H1 (cell line): Measurements from ENCODE around the gene NEK11. TPM values are rescaled to one million over a fixed set of nuclear protein-coding genes. Genes with fewer than 3 reads are reported as not detected.

Experiments used
- CTCF ChIA-PET: fragments of 300-600 bp; sonication (Branson Sonifier 250); formaldehyde crosslinking; loops from one replicate; lab custom pipeline; 2021; ENCODE audit not compliant: partially characterized antibody; lab: Charles Lee
- POLR2A ChIA-PET: fragments of 300-600 bp; sonication (Branson Sonifier 250); formaldehyde crosslinking; loops from one replicate; lab custom pipeline; 2021; ENCODE audit warnings: inconsistent platforms; ENCODE audit not compliant: partially characterized antibody; lab: Charles Lee
- DNase-seq, 2 experiments: peaks; one replicate each; pipeline versions ENCODE4 v3.0.0 to v3.0.0-alpha.2; 2010 to 2022; ENCODE audit warnings: low spot score in 2 of 2, low read depth in 1 of 2, mixed read lengths in 1 of 2
- FAIRE-seq: peaks from 2 replicates; lab custom pipeline; 2011; peaks lifted over from hg19 to GRCh38; lab: Jason Lieb, UNC
- H2AFZ ChIP-seq: 2 replicates; pipeline ENCODE4 v1.8.1; 2012; ENCODE audit warnings: low read length, inconsistent platforms
- H2AK5ac ChIP-seq: 2 replicates; pipeline ENCODE4 v1.6.1; 2013; ENCODE audit warnings: low read depth, low read length
- H2BK120ac ChIP-seq: replicated peaks from 2 replicates; pipeline ENCODE3; 2013; ENCODE audit warnings: low read depth, low read length, inconsistent platforms
- H2BK12ac ChIP-seq: 2 replicates; pipeline ENCODE4 v1.6.1; 2013; ENCODE audit warnings: low read depth, low read length
- H2BK15ac ChIP-seq: 2 replicates; pipeline ENCODE4 v1.6.1; 2013; ENCODE audit warnings: low read length
- H2BK20ac ChIP-seq: 2 replicates; pipeline ENCODE4 v1.6.1; 2013; ENCODE audit warnings: low read length
- H2BK5ac ChIP-seq: 2 replicates; pipeline ENCODE4 v1.6.1; 2013; ENCODE audit warnings: low read depth, low read length
- H3K14ac ChIP-seq: 2 replicates; pipeline ENCODE4 v1.6.1; 2013; ENCODE audit warnings: inconsistent platforms; ENCODE audit not compliant: insufficient read length
- H3K18ac ChIP-seq: 2 replicates; pipeline ENCODE4 v1.6.1; 2013; ENCODE audit warnings: low read length; ENCODE audit errors: extremely low read depth
- H3K23ac ChIP-seq: 2 replicates; pipeline ENCODE4 v1.6.1; 2013; ENCODE audit warnings: inconsistent platforms; ENCODE audit not compliant: insufficient read length
- H3K23me2 ChIP-seq: 2 replicates; pipeline ENCODE4 v1.6.1; 2013; ENCODE audit warnings: low read depth, low read length
- H3K27ac ChIP-seq: 2 replicates; pipeline ENCODE4 v1.6.1; 2011; ENCODE audit warnings: low read depth, low read length, inconsistent platforms
- H3K27me3 ChIP-seq, 4 experiments: replicated peaks in 1 of 4; 1 replicate in 1 of 4; 2 replicates in 3 of 4; pipeline versions ENCODE4 v1.6.1 to v1.8.1; 2011 to 2013; ENCODE audit warnings: low read length in 3 of 4, mild to moderate bottlenecking in 3 of 4, inconsistent platforms in 2 of 4, mixed read lengths in 2 of 4, moderate library complexity in 1 of 4; ENCODE audit not compliant: control insufficient read depth in 3 of 4, insufficient read depth in 3 of 4; ENCODE audit errors: extremely low read depth in 1 of 4
- H3K36me3 ChIP-seq, 4 experiments: 2 replicates each; pipeline versions ENCODE4 v1.6.1 to v1.8.1; 2011 to 2013; ENCODE audit warnings: mild to moderate bottlenecking in 4 of 4, low read length in 3 of 4, moderate library complexity in 2 of 4, control low read depth in 1 of 4, inconsistent platforms in 1 of 4; ENCODE audit not compliant: insufficient read depth in 4 of 4, control insufficient read depth in 2 of 4
- H3K4ac ChIP-seq: replicated peaks from 2 replicates; pipeline ENCODE3; 2013; ENCODE audit warnings: low read length, low read depth, mixed read lengths, inconsistent platforms; ENCODE audit not compliant: insufficient read length
- H3K4me1 ChIP-seq, 4 experiments: replicated peaks in 1 of 4; 1 replicate in 1 of 4; 2 replicates in 3 of 4; pipeline versions ENCODE4 v1.6.1 to v1.8.1; 2011 to 2013; ENCODE audit warnings: low read length in 3 of 4, inconsistent platforms in 2 of 4, mixed read lengths in 1 of 4; ENCODE audit not compliant: insufficient read depth in 4 of 4, control insufficient read depth in 3 of 4
- H3K4me2 ChIP-seq, 2 experiments: 2 replicates each; pipeline versions ENCODE4 v1.6.1 to v1.8.1; 2011 to 2013; ENCODE audit warnings: low read depth in 2 of 2, low read length in 2 of 2, control low read depth in 1 of 2, inconsistent platforms in 1 of 2, mild to moderate bottlenecking in 1 of 2; ENCODE audit not compliant: insufficient read depth in 1 of 2
- H3K4me3 ChIP-seq, 4 experiments: fragments of 200-600, 300-600 bp in 1 of 4; sonication (generic), shearing (Covaris generic), sonication (Bioruptor Twin) in 1 of 4; 2 replicates each; pipeline versions ENCODE4 v1.5.1 to v1.8.1; 2011 to 2016; ENCODE audit warnings: low read length in 4 of 4, low read depth in 3 of 4, control low read depth in 2 of 4, inconsistent platforms in 2 of 4, mild to moderate bottlenecking in 2 of 4, mixed read lengths in 1 of 4, moderate library complexity in 1 of 4; ENCODE audit not compliant: insufficient read depth in 2 of 4; ENCODE audit errors: extremely low read depth in 1 of 4
- H3K56ac ChIP-seq: replicated peaks from 2 replicates; pipeline ENCODE3; 2013; ENCODE audit warnings: low read depth, mild to moderate bottlenecking, mixed read lengths, low read length, inconsistent platforms; ENCODE audit not compliant: insufficient read length
- H3K79me1 ChIP-seq: 2 replicates; pipeline ENCODE4 v1.6.1; 2013; ENCODE audit warnings: low read depth, low read length, control low read depth
- H3K79me2 ChIP-seq, 2 experiments: 2 replicates each; pipeline versions ENCODE4 v1.6.1 to v1.8.1; 2012 to 2013; ENCODE audit warnings: low read length in 2 of 2, mild to moderate bottlenecking in 2 of 2, inconsistent platforms in 1 of 2; ENCODE audit not compliant: insufficient read depth in 2 of 2, control insufficient read depth in 1 of 2
- H3K9ac ChIP-seq, 4 experiments: replicated peaks in 1 of 4; 1 replicate in 1 of 4; 2 replicates in 3 of 4; pipeline versions ENCODE4 v1.6.1 to v1.8.1; 2011 to 2013; ENCODE audit warnings: low read depth in 3 of 4, low read length in 3 of 4, control low read depth in 2 of 4, mild to moderate bottlenecking in 2 of 4, moderate library complexity in 2 of 4, inconsistent platforms in 1 of 4; ENCODE audit errors: extremely low read depth in 1 of 4
- H3K9me3 ChIP-seq, 2 experiments: 2 replicates each; pipeline versions ENCODE4 v1.6.1 to v1.8.1; 2012 to 2013; ENCODE audit warnings: mild to moderate bottlenecking in 2 of 2, moderate library complexity in 2 of 2, control low read depth in 1 of 2, inconsistent platforms in 1 of 2, low read depth in 1 of 2, low read length in 1 of 2, mixed read lengths in 1 of 2; ENCODE audit not compliant: insufficient read depth in 2 of 2
- H4K20me1 ChIP-seq, 2 experiments: replicated peaks in 1 of 2; 2 replicates each; pipeline versions ENCODE3 to v1.8.1; 2011 to 2013; ENCODE audit warnings: inconsistent platforms in 2 of 2, low read length in 2 of 2, mild to moderate bottlenecking in 1 of 2; ENCODE audit not compliant: insufficient read depth in 2 of 2, control insufficient read depth in 1 of 2
- H4K5ac ChIP-seq: 2 replicates; pipeline ENCODE4 v1.6.1; 2013; ENCODE audit warnings: low read length, low read depth, mixed read lengths, inconsistent platforms; ENCODE audit not compliant: insufficient read length
- H4K8ac ChIP-seq: 2 replicates; pipeline ENCODE4 v1.8.0; 2013; ENCODE audit warnings: mild to moderate bottlenecking, moderate library complexity, low read length, inconsistent platforms; ENCODE audit not compliant: insufficient read depth; ENCODE audit errors: extremely low read depth
- H4K91ac ChIP-seq: replicated peaks from 2 replicates; pipeline ENCODE3; 2013; ENCODE audit warnings: low read length, mixed read lengths, inconsistent platforms; ENCODE audit not compliant: insufficient read length
- BACH1 ChIP-seq: IDR thresholded peaks from 2 replicates; pipeline ENCODE4 v1.6.1; 2012; ENCODE audit warnings: low read length, improper control_type of control experiment
- CBX5 ChIP-seq: fragments of 300-800, 300-1000 bp; sonication (generic); IDR thresholded peaks from 2 replicates; pipeline ENCODE4 v1.7.1; 2016; ENCODE audit warnings: antibody characterized with exemption, low read length, low read depth
- CHD2 ChIP-seq: IDR thresholded peaks from 2 replicates; pipeline ENCODE4 v1.6.1; 2012; ENCODE audit warnings: low read length, improper control_type of control experiment
- EGR1 ChIP-seq: IDR thresholded peaks from 2 replicates; pipeline ENCODE4 v1.6.1; 2011; ENCODE audit warnings: low read depth, low read length, borderline replicate concordance
- HDAC6 ChIP-seq: IDR thresholded peaks from one replicate; pipeline ENCODE4 v1.7.1; 2012; ENCODE audit warnings: low read depth, mild to moderate bottlenecking, inconsistent platforms, low read length, moderate library complexity
- NANOG ChIP-seq: IDR thresholded peaks from 2 replicates; pipeline ENCODE4 v1.6.1; 2011; ENCODE audit warnings: low read length, low read depth, mild to moderate bottlenecking, inconsistent platforms; ENCODE audit not compliant: insufficient read depth, poor library complexity, severe bottlenecking
- NRF1 ChIP-seq: IDR thresholded peaks from 2 replicates; pipeline ENCODE4 v1.6.1; 2011; ENCODE audit warnings: mild to moderate bottlenecking, low read depth, low read length, improper control_type of control experiment
- SIN3A ChIP-seq, 2 experiments: IDR thresholded peaks in 1 of 2; conservative IDR thresholded peaks in 1 of 2; 2 replicates each; pipeline ENCODE4 v1.6.1; 2011 to 2012; ENCODE audit warnings: low read length in 2 of 2, improper control_type of control experiment in 1 of 2, low read depth in 1 of 2, mild to moderate bottlenecking in 1 of 2
- TCF12 ChIP-seq: IDR thresholded peaks from 2 replicates; pipeline ENCODE4 v1.6.1; 2011; ENCODE audit warnings: low read depth, mild to moderate bottlenecking, low read length
- YY1 ChIP-seq: IDR thresholded peaks from 2 replicates; pipeline ENCODE4 v1.6.1; 2011; ENCODE audit warnings: low read depth, mild to moderate bottlenecking, low read length
- polyA plus RNA-seq, 7 experiments: library from polyadenylated mRNA; depleted of rRNA in 3 of 7; stranded (reverse) in 5 of 7; unstranded in 2 of 7; fragments of >200 nt in 5 of 7; fragments of 200-250 nt in 2 of 7; gene quantifications; 1 replicate in 5 of 7; 2 replicates in 1 of 7; 4 replicates in 1 of 7; pipeline versions ENCODE4 v1.2.1 to v1.2.3, GENCODE V29; 2011 to 2013; ENCODE audit warnings: missing spikeins in 2 of 7, mixed read lengths in 2 of 7
- total RNA-seq: library from RNA; stranded (reverse); fragmentation: NEBNext Ultra II Directional; extraction: Animal tissue kit (Norgen Biotek cat#: 25700); gene quantifications from 2 replicates; pipeline ENCODE4 v1.2.1, GENCODE V29; 2021

NEK11 gene
- total and polyA plus RNA-seq, 2 of the 8 experiments (the other 6 are each of a cell fraction or from before 2014, with no cell fraction given) = 0.60 TPM; not detected in 1

- DNase-seq = no peak
- Histone ChIP-seq H3K27me3 (no peaks in the 10 kb centered on the region), H4K91ac (no peak overlapping the region), H2BK15ac (no peak overlapping the region), H3K9me3 (no peaks in the 10 kb centered on the region), H2BK5ac (no peak overlapping the region), H3K4me2 (no peak overlapping the region), H4K8ac (no peak overlapping the region), H3K27ac (no peak overlapping the region), H3K14ac (no peak overlapping the region), H3K4ac (no peak overlapping the region), H3K4me3 (no peak overlapping the region), H3K4me1 (peaks cover 0 to under 1% (median under 1%) of the 10 kb centered on the region in 4 experiments; a peak in 2 of 7 replicates), H3K23me2 (0 out of 2 replicates have a peak, but pooled peaks cover 1% of the 10 kb centered on the region), H4K20me1 (no peaks in the 10 kb centered on the region), H3K56ac (no peak overlapping the region), H2BK120ac (no peak overlapping the region), H2BK12ac (no peak overlapping the region), H3K23ac (no peak overlapping the region), H3K18ac (no peak overlapping the region), H4K5ac (no peak overlapping the region), H2AFZ (no peak overlapping the region), H2AK5ac (no peak overlapping the region), H3K36me3 (no peaks in the 10 kb centered on the region), H3K79me1 (no peaks in the 10 kb centered on the region), H3K9ac (no peak overlapping the region), H3K79me2 (no peaks in the 10 kb centered on the region), H2BK20ac (no peak overlapping the region)
- ChIA-PET CTCF (no interaction called here), POLR2A (no interaction called here)
- TF ChIP-seq HDAC6 (no peak), TCF12 (no peak), BACH1 (no peak), SIN3A (conservative IDR thresholded peaks at IDR 0.05 in 1 of 2, IDR thresholded peaks at IDR 0.05 in 1 of 2; ENCODE audit: low read depth in 1 of 2, low read length in 2 of 2) (no peak), CBX5 (no peak), EGR1 (no peak), YY1 (no peak), CHD2 (no peak), NRF1 (no peak), NANOG (no peak)
- no peak for FAIRE-seq
Observed at GRCh38 chr3:131303848-131304247, 277.2 kb downstream of the NEK11 start.
